K562 (cell line): ENCODE measurements around the gene MARCHF3. TPM values are rescaled to one million over a fixed set of nuclear protein-coding genes. Genes with fewer than 3 reads are reported as not detected.

Source experiments
- DACH1 ChIP-seq: fragments of 450-650 bp; IDR thresholded peaks from 2 replicates; pipeline ENCODE4 v1.6.1; 2018; ENCODE audit not compliant: partially characterized antibody
- ETV1 ChIP-seq: fragments of 450-650 bp; conservative IDR thresholded peaks from 2 replicates; pipeline ENCODE4 v1.6.1; 2016; ENCODE audit warnings: missing genetic modification characterization, control low read depth, low read depth, missing compliant biosample characterization
- ETV5 ChIP-seq: sonication (generic); formaldehyde crosslinking; IDR thresholded peaks from 2 replicates; pipeline ENCODE4 v1.4.0; 2020; ENCODE audit warnings: low read depth, mild to moderate bottlenecking, missing genetic modification reagents
- GABPA ChIP-seq: fragments of 200-800 bp; sonication (Bioruptor generic); conservative IDR thresholded peaks from 2 replicates; pipeline ENCODE4 v1.6.1; 2016; ENCODE audit warnings: low read depth, missing genetic modification characterization, missing compliant biosample characterization
- GTF2B ChIP-seq: IDR thresholded peaks from 2 replicates; pipeline ENCODE4 v1.6.1; 2011; ENCODE audit not compliant: insufficient read length; ENCODE audit errors: extremely low read depth
- HCFC1 ChIP-seq: IDR thresholded peaks from 2 replicates; pipeline ENCODE4 v1.6.1; 2012; ENCODE audit warnings: low read depth, low read length, improper control_type of control experiment
- HMG20A ChIP-seq: fragments of 450-650 bp; formaldehyde crosslinking; conservative IDR thresholded peaks from 2 replicates; pipeline ENCODE4 v1.4.0; 2020; ENCODE audit warnings: mild to moderate bottlenecking, mixed read lengths
- KAT8 ChIP-seq: fragments of 450-650 bp; IDR thresholded peaks from 2 replicates; pipeline ENCODE4 v1.6.1; 2016; ENCODE audit warnings: low read depth, mild to moderate bottlenecking
- MNT ChIP-seq, 2 experiments: fragments of 450-650 bp; conservative IDR thresholded peaks; 2 replicates each; pipeline ENCODE4 v1.6.1; 2017; ENCODE audit warnings: mild to moderate bottlenecking in 2 of 2, moderate library complexity in 2 of 2
- MXD1 ChIP-seq: fragments of 250-450 bp; sonication (Bioruptor Pico); IDR thresholded peaks from 2 replicates; pipeline ENCODE4 v1.8.0; 2021; ENCODE audit warnings: borderline replicate concordance, mild to moderate bottlenecking, moderate library complexity; ENCODE audit not compliant: poor library complexity, severe bottlenecking
- NR2C1 ChIP-seq, 2 experiments: fragments of 450-650 bp; IDR thresholded peaks; 2 replicates each; pipeline ENCODE4 v1.6.1; 2017; ENCODE audit warnings: mild to moderate bottlenecking in 2 of 2, antibody characterized with exemption in 1 of 2, inconsistent platforms in 1 of 2, missing compliant biosample characterization in 1 of 2, missing genetic modification characterization in 1 of 2
- PHB ChIP-seq: fragments of 250-450 bp; sonication (Bioruptor Pico); IDR thresholded peaks from 2 replicates; pipeline ENCODE4 v1.5.0; 2021
- POLR2A ChIP-seq: fragments of 450-650 bp; conservative IDR thresholded peaks from 2 replicates; pipeline ENCODE4 v1.6.1; 2016
- RFX1 ChIP-seq: fragments of 450-650 bp; IDR thresholded peaks from 2 replicates; pipeline ENCODE4 v1.6.1; 2016; ENCODE audit warnings: mild to moderate bottlenecking, moderate library complexity
- SAFB ChIP-seq: fragments of 200-400 bp; formaldehyde crosslinking; IDR thresholded peaks from 2 replicates; pipeline ENCODE4 v1.6.1; 2017; ENCODE audit warnings: low read depth, low read length, borderline replicate concordance
- SMAD4 ChIP-seq: fragments of 250-450 bp; sonication (Bioruptor Pico); conservative IDR thresholded peaks from 2 replicates; pipeline ENCODE4 v1.8.0; 2021; ENCODE audit warnings: inconsistent platforms, mild to moderate bottlenecking, moderate library complexity
- SREBF1 ChIP-seq: fragments of 150-350 bp; IDR thresholded peaks from 2 replicates; pipeline ENCODE4 v1.6.1; 2014; ENCODE audit warnings: antibody characterized with exemption, low read depth, low read length, borderline replicate concordance
- ZFP91 ChIP-seq: sonication (generic); formaldehyde crosslinking; IDR thresholded peaks from 2 replicates; pipeline ENCODE4 v1.8.0; 2022; ENCODE audit warnings: mild to moderate bottlenecking, missing genetic modification reagents
- ZHX1 ChIP-seq: fragments of 150-350 bp; conservative IDR thresholded peaks from 2 replicates; pipeline ENCODE4 v1.6.1; 2014; ENCODE audit warnings: low read length
- polyA plus RNA-seq, 8 experiments: library from polyadenylated mRNA; depleted of rRNA in 4 of 8; stranded (reverse) in 5 of 8; unstranded in 3 of 8; fragments of >200 nt; fragmentation: Nextera tagmentation in 2 of 8; fragmentation: Illumina TruSeq in 1 of 8; extraction: Ambion mirVana in 2 of 8; extraction: Trizol in 1 of 8; gene quantifications; 2 replicates each; pipeline versions ENCODE4 v1.2.1 to v1.2.3, GENCODE V29; 2011 to 2014; ENCODE audit warnings: inconsistent platforms in 1 of 8, missing spikeins in 1 of 8
- total RNA-seq, 7 experiments: library from RNA; depleted of rRNA in 6 of 7; stranded (reverse); fragments of >200 nt in 6 of 7; fragmentation: Illumina TruSeq in 2 of 7; extraction: Trizol in 2 of 7; gene quantifications; 2 replicates each; pipeline versions ENCODE4 v1.2.1 to v1.2.3, GENCODE V29; 2011 to 2021; ENCODE audit warnings: low replicate concordance in 1 of 7

The MARCHF3 gene
- total and polyA plus RNA-seq, 9 of the 15 experiments (the other 6 are each of a cell fraction or from before 2014, with no cell fraction given): 5.6 to 37.4 (median 16.5) TPM

GRCh38 chr5:127072861-127073846 is 42.8 kb upstream of the MARCHF3 start, which contains the start of gene C5orf63 (continued):
- TF ChIP-seq HCFC1 (peak; percentile 53; the same call in 1 of the 2 replicates), DACH1 (no peak), GABPA (peak; percentile 90), RFX1 (no peak), ZFP91 (CRISPR knock-in tag) (no peak), SAFB (no peak), POLR2A (peak; percentile 73), GTF2B (no peak), MNT (conservative IDR thresholded peaks at IDR 0.05) (peak in 1 of 2 experiments; percentile 52; a peak in 2 of 4 replicates), SMAD4 (CRISPR knock-in tag) (0 out of 2 replicates have a peak, but pooled peaks have one; percentile 22), MXD1 (CRISPR knock-in tag) (no peak), ZHX1 (no peak), KAT8 (no peak), ETV1 (tag) (peak; percentile 68), ETV5 (CRISPR knock-in tag) (peak; percentile 81), PHB (CRISPR knock-in tag) (no peak), HMG20A (CRISPR knock-in tag) (no peak), NR2C1 (IDR thresholded peaks at IDR 0.05) (no peak), NR2C1 (tag; IDR thresholded peaks at IDR 0.05) (no peak), SREBF1 (no peak)
